Measurements from ENCODE around the gene PPM1J. TPM values are rescaled to one million over a fixed set of nuclear protein-coding genes. Genes with fewer than 3 reads are reported as not detected.
"Not testable (repeated sequence)": the region's sequence is repeated elsewhere in the genome, so short reads cannot be mapped to it uniquely, and the experiment has no call there.

Gene PPM1J
- total and polyA plus RNA-seq, 2 of the 13 experiments (the other 11 are each of a cell fraction or from before 2014, with no cell fraction given) = 0.07 to 0.22 TPM

- H3K4me2 ChIP-seq (ENCODE audit: low read depth, low read length) = no peak overlapping the region
- DNase-seq (ENCODE audit: low spot score) (no peak), FAIRE-seq (no peak), ATAC-seq (peak; percentile 79)
- WGBS (ENCODE audit: low lambda C conversion rate) = 0% methylated on average over 1 of the region's 2 CpGs
- no peak for TF ChIP-seq NFE2L1 (CRISPR knock-in tag; IDR thresholded peaks at IDR 0.05; ENCODE audit: borderline replicate concordance)
- TF ChIP-seq PAX8 (CRISPR knock-in tag; IDR thresholded peaks at IDR 0.05; ENCODE audit: borderline replicate concordance) = no peak
- no peak for TF ChIP-seq ZFP36L2 (CRISPR knock-in tag; IDR thresholded peaks at IDR 0.05)
- no peak for TF ChIP-seq NRL (CRISPR knock-in tag; IDR thresholded peaks at IDR 0.05; ENCODE audit: borderline replicate concordance)
- no peak for TF ChIP-seq ATF7 (IDR thresholded peaks at IDR 0.05)
- no peak for TF ChIP-seq ATF7 (CRISPR knock-in tag; IDR thresholded peaks at IDR 0.05)
- TF ChIP-seq NFKBIZ (CRISPR knock-in tag; IDR thresholded peaks at IDR 0.05) = no peak
- no peaks in the 10 kb centered on the region for H3K9me3 ChIP-seq (ENCODE audit: low read length)
- H3K79me2 ChIP-seq (ENCODE audit: insufficient read depth, low read length) = no peaks in the 10 kb centered on the region
- H3K27ac ChIP-seq (ENCODE audit: extremely low read length, insufficient read depth, low read length) = no peak overlapping the region
- ChIA-PET CTCF (ENCODE audit: low intra/inter-chr PET ratio, low total read pairs) (no interaction called here), POLR2A (no interaction called here)
- intact Hi-C loops (cut with micrococcal nuclease; ENCODE audit: unreplicated experiment) = no loop called here
- in situ Hi-C loops (cut with HindIII; ENCODE audit: extremely low pct_ligation_motif_present, low pct_unique_long_range_greater_than_20kb) = no loop called here
- no peak overlapping the region for H2AFZ ChIP-seq (ENCODE audit: low read length)
- BruUV-seq (replicated peaks) = no TSS peak
- H3K9ac ChIP-seq (ENCODE audit: insufficient read depth, low read depth, low read length) = no peak overlapping the region
- peaks cover 0 to 4% of the 10 kb centered on the region in 2 experiments; a peak in 1 of 5 replicates for H3K27me3 ChIP-seq (ENCODE audit: control insufficient read depth in 1 of 2, insufficient read depth in 2 of 2, low read length in 2 of 2)
- peaks cover 6% of the 10 kb centered on the region; the same call in 1 of the 2 replicates for H3K4me1 ChIP-seq (ENCODE audit: insufficient read depth, low read length)
- no peak overlapping the region for H3K4me3 ChIP-seq (replicated peaks in 1 of 3; ENCODE audit: insufficient read depth in 1 of 3, low read depth in 2 of 3, low read length in 3 of 3)
- H4K20me1 ChIP-seq (ENCODE audit: insufficient read depth, low read length) = no peaks in the 10 kb centered on the region
- H3K36me3 ChIP-seq (replicated peaks in 1 of 2; ENCODE audit: control insufficient read depth in 1 of 2, insufficient read depth in 2 of 2, low read length in 2 of 2) = no peaks in the 10 kb centered on the region
Measured at GRCh38 chr1:112727716-112728115, 12.6 kb upstream of the PPM1J start.

GRCh38 chr1:112724240-112724639 is 9.1 kb upstream of the PPM1J start:
- H3K9me3 ChIP-seq (ENCODE audit: low read length); H3K79me2 ChIP-seq (ENCODE audit: insufficient read depth, low read length); H3K27ac ChIP-seq (ENCODE audit: extremely low read length, insufficient read depth, low read length); H4K20me1 ChIP-seq (ENCODE audit: insufficient read depth, low read length); BruUV-seq (replicated peaks); ATAC-seq; POLR2A ChIA-PET; H3K4me2 ChIP-seq (ENCODE audit: low read depth, low read length); H3K4me3 ChIP-seq (replicated peaks in 1 of 3; ENCODE audit: insufficient read depth in 1 of 3, low read depth in 2 of 3, low read length in 3 of 3); H3K9ac ChIP-seq (ENCODE audit: insufficient read depth, low read depth, low read length); CTCF ChIA-PET (ENCODE audit: low intra/inter-chr PET ratio, low total read pairs); H3K36me3 ChIP-seq (replicated peaks in 1 of 2; ENCODE audit: control insufficient read depth in 1 of 2, insufficient read depth in 2 of 2, low read length in 2 of 2); FAIRE-seq; H2AFZ ChIP-seq (ENCODE audit: low read length); intact Hi-C loops (cut with micrococcal nuclease; ENCODE audit: unreplicated experiment); DNase-seq (ENCODE audit: low spot score): not testable (repeated sequence)
- Histone ChIP-seq H3K27me3 (ENCODE audit: control insufficient read depth in 1 of 2, insufficient read depth in 2 of 2, low read length in 2 of 2) (peaks cover 1 to 32% of the 10 kb centered on the region in 2 experiments; a peak in 4 of 5 replicates), H3K4me1 (ENCODE audit: insufficient read depth, low read length) (peaks cover 18% of the 10 kb centered on the region)
- in situ Hi-C loops (cut with HindIII; ENCODE audit: extremely low pct_ligation_motif_present, low pct_unique_long_range_greater_than_20kb) = loop anchor here (25.0 kb wide), 1 partner anchor 313 kb away; no protein-coding TSS in a partner anchor
- 70% methylated on average over 4 of the region's 4 CpGs for WGBS (ENCODE audit: low lambda C conversion rate)

Measured in HepG2 (cell line).